IMR-90 (cell line): ENCODE results near the gene PDZD2.

Experiments
- MAFK ChIP-seq: IDR thresholded peaks from 2 replicates; pipeline ENCODE4 v1.6.1; 2012; ENCODE audit warnings: low read depth, low read length, improper control_type of control experiment
- POLR2A ChIP-seq: IDR thresholded peaks from 2 replicates; pipeline ENCODE4 v1.6.1; 2012; ENCODE audit warnings: mild to moderate bottlenecking, low read depth, low read length
- TF ChIP-seq, protein P1 (sequence below): fragments of 150-350 bp; IDR thresholded peaks from 2 replicates; pipeline ENCODE4 v1.6.1; 2016; ENCODE audit warnings: low read depth, mild to moderate bottlenecking, low read length, moderate library complexity, borderline replicate concordance

DNA sequence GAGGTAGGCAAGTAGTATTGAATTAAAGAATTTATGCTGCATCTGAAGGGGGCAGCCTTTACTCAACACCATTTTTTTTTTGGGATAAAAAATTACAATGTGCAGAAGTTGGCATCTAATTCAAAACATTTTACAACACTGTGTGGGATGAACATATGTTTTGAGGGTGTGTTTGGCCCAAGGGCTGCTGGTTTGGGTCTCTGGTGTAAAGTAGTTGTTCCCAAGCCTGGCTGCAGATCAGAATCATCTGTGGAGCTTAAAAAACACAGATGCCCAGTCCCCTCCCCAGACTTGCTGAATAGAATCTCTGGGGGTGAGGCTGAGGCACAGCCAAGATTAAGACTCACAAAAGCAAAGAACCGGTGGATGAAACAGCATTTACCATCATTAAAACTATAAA lies 33.0 kb upstream of the PDZD2 start:
- no peak for TF ChIP-seq POLR2A
- TF ChIP-seq MAFK = no peak
- TF ChIP-seq, protein P1, sequence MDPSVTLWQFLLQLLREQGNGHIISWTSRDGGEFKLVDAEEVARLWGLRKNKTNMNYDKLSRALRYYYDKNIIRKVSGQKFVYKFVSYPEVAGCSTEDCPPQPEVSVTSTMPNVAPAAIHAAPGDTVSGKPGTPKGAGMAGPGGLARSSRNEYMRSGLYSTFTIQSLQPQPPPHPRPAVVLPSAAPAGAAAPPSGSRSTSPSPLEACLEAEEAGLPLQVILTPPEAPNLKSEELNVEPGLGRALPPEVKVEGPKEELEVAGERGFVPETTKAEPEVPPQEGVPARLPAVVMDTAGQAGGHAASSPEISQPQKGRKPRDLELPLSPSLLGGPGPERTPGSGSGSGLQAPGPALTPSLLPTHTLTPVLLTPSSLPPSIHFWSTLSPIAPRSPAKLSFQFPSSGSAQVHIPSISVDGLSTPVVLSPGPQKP = no peak
